NCI-H82 (cell line): ENCODE data around the gene CDH24.
"Not testable (repeated sequence)": the region's sequence is repeated elsewhere in the genome, so short reads cannot be mapped to it uniquely, and the experiment has no call there.

Experiments
- DNase-seq: peaks from one replicate; lab custom pipeline; 2025; lab: John Stamatoyannopoulos, UW

CDH24 gene

DNA sequence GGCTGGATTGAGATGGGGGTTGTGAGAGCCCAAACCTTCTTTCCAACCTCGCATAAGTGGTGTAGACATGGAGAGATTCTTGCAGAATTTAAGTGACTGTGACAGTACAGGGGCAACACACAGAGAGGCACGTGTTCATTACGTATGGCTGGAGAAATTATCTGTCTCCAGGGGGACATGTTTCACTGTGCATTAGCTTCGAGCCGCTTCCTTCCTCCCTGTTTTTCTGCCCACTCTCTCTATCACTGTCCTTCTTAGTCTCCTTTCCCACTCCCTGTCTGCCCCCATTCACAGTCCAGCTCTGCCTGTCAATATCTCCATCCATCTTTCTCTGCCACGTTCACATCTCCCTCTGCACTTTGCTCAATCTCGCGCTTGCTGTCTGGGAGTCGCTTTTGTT is 35.9 kb downstream of the CDH24 start:
- DNase-seq = peak; percentile 26

GRCh38 chr14:23020143-23021128 is 36.9 kb downstream of the CDH24 start:
- peak; percentile 79 for DNase-seq

DNA sequence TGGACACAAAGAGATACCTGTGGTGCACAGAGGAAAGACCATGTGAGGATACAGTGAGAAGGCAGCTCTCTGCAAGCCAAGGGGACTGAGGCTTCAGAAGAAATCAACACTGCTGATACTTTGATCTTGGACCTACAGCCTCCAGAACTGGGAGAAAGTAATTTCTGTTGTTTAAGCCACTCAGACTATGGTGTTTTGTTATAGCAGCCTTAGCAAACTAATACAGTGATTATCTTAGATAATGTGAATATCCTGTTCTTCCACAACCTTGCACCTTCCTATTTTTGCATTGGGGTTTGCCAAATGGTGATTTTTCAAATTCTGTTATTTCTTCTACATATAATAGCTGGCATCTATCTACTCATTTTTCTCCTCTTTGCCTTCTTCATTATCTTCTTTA is 39.2 kb downstream of the CDH24 start:
- no peak for DNase-seq

DNA sequence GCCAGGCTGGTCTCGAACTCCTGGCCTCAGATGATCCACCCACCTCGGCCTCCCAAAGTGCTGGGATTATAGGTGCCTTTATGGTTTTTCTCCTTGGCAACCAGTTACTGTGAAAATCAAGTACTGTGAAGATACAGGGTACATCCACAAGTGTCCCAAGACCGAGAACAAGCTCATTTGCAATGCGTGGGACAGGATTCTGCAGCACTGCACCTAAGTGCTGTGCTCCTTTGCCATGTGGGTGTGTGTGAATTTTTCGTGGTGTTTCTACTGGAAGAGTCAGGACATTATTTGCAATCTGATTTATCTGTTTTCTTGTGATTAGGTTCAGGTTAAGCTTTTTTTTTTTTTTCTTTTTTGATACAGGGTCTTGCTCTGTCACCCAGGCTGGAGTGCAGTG is 40.2 kb downstream of the CDH24 start:
- no peak for DNase-seq

GRCh38 chr14:23015618-23016017 is 41.7 kb downstream of the CDH24 start:
- DNase-seq = no peak

- DNase-seq = not testable (repeated sequence)
Observed at GRCh38 chr14:23013749-23014054, 43.6 kb downstream of the CDH24 start.

DNA sequence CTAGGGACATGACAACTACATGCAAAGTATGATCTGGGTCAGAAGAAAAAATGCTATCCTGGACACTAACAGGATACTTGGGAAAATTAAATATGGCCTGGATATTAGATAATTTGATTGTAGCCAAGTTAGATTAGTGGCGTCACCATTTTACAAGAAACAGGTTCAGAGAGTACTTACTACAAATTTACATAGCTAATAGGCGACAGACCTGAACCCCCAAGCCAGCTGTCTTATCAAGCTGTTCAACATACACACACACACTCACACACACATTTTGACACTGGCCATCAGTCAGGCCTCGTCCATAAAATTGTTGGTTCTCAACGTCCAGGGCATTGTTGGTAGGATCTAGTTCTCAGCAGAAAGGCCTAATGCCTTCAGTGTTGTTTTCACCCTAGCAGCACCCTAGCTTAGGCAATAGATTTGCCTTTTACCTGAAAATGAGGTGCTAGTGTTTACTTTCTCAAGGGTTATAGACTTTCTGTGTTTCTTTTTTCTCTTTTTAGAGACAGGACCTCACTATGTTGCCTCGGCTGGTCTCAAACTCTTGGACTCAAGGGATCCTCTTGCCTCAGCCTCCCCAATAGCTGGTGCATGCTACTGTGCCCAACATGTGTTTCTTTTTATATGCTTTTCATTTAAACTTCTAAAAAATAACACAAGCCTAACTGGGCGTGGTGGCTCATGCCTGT is 44.1 kb downstream of the CDH24 start:
- DNase-seq = peak; percentile 58

DNA sequence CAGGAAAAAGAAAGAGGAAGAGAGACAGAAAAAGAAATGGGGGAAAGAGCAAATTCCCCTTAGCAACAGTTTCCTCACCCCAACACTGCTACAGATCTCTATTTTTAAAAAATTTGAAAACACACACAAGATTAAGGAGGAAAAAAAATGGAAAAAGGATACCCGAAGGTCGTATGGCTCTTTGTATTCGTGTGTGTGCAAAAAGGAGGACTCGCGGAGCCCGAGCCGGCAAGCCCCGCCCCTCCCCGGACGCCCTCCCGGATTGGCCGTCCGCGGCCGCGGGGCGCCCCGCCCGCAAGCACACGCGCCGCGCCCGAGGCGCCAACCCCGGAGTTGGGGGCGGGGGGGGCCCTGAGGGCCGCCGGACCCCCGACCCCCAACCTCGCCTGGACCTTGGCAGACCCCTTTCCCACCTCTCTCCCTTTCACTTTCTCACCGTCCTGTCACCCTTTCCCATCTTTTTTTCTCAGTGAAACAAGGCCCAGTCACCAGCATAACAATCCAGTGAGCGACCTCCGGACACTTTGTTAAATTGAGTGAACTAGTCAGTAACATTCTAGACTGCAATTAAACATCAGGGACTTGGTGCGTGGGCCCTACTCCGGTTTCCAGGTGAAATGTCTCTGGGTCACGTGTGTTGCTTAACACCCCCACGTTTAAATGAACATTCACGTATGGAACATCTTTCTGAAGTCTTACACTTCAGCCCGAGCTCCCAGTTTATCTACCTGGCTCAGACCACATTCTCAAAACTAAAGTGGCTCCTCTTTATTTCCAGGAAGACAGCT is 47.2 kb downstream of the CDH24 start, which contains the start of gene C14orf93:
Gene C14orf93 (minus strand): TSS at position 205 of the 788 bp plus-strand sequence. CDS start 11,120 bp downstream, outside the sequence.
- peak; percentile 78 for DNase-seq

GRCh38 chr14:23009483-23009938 is 47.8 kb downstream of the CDH24 start:
- peak; percentile 35 for DNase-seq

DNA sequence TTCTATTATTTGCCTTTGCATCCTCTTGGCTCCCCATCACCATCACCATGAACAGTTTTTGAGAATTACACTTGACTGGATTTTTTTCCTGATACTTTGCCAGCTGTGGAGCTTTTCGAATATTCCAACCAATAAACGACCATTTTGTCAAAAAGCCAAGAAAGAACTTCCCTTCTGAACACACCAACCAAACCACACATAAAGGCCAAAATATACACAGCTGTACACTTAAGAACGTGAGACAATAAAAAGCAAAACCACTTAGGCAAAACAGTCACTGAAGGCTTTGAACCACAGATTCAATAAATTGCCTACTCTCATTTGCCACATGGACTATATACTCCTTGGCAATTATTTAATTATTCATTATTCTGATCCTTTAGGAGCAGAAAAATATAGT is 48.5 kb downstream of the CDH24 start:
- DNase-seq = no peak

GRCh38 chr14:23006544-23007419 is 50.5 kb downstream of the CDH24 start:
- DNase-seq = peak; percentile 98

- DNase-seq = no peak
Observed at GRCh38 chr14:23006188-23006534, 51.2 kb downstream of the CDH24 start.

GRCh38 chr14:23005451-23006187 is 51.7 kb downstream of the CDH24 start:
- DNase-seq = no peak

- DNase-seq = not testable (repeated sequence)
Observed at GRCh38 chr14:23004274-23004673, 53.0 kb downstream of the CDH24 start.

DNA sequence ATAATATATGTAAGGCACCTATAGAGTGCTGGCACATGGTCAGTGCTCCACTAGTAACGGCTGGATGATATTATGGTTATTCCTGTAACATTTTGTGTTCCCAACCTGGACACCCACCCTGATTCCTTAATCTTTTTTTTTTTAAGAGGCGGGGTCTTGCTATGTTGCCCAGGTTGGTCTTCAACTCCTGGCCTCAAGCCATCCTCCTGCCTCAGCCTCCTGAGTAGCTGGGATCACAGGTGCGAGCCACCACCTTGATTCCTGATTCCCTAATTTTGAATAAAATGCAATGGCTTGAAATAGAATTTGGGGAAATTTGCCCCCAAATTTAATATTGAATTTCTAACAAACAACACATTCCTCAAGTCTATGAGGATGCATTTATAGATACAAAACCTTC is 54.7 kb downstream of the CDH24 start:
- no peak for DNase-seq

- DNase-seq = no peak
Observed at GRCh38 chr14:23000860-23001259, 56.5 kb downstream of the CDH24 start.

DNA sequence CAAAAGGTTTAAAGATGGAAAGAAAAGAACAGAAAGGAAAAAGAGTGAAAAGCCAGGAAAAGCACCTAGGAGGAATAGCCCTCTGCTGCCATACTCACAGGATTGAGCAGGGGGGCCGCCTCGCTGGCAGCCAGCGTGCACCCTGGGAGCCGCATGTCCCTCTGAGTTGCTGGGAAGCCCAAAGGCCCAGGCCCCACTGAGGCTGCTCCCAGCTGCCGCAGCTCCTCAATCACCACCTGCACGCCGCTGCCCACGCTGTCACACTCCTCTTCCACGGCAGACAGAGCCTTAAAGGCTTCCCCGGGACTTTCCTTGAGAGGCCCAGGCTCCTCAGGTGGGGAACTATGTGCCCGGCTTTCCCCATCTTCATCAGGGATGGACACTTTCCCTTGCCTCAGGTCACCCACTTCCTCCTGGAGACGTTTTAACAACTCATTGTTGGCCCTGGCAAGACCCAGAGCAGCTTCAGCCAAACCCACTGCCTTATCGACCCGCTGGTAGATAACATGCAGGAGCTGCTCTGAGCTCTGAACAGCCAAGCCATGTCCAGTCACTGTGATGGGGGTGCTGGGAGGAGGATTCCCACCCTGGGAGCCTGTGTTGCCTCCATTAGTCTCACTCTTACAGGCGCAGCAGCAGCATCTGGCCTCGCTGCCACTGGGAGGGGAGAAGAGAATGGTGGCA is 58.8 kb downstream of the CDH24 start:
- no peak for DNase-seq

DNA sequence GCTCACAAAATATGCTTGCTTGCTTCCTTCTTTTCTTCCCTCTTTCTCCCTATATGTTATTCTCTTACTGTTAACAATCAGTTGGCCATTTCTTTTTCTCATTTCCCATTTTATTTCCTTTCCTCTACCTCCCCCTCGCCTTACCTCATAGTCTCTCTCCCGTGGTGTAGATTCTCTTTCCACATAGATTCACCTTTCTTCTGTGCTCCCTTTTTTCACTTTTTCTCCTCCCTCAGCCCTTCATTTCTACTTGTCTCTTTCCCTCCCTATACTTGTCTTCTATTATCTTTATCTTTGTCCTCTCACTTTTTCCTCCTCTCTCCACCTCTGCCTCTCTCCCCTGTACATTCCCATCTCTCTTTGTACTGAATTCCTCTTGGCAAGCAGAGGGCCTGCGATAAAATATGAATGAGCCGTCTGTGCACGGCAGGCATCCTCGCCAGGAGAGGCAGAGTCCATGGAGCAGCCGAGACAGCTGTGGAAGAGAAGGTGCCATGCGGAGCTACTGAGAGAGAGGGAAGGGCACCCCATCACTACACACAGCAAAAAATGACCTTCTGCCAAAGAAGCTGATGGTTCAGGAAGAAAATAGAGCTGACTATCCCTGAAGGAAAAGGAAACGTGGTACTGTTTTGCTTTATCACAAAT is 59.5 kb downstream of the CDH24 start:
- DNase-seq = no peak
